MCF 10A (cell line): ENCODE measurements around the gene SORBS2. TPM values are rescaled to one million over a fixed set of nuclear protein-coding genes. Genes with fewer than 3 reads are reported as not detected.

Source experiments
- BruUV-seq: library from RNA; stranded (reverse); fragments of 400-500 nt; replicated peaks from 2 replicates; lab custom pipeline; 2021; lab: Mats Ljungman, UMichigan
- CTCF ChIA-PET: fragments of 300-600 bp; sonication (Branson Sonifier 250); formaldehyde crosslinking; extraction: SDS; loops from one replicate; lab custom pipeline; 2021; ENCODE audit warnings: antibody characterized with exemption, inconsistent platforms; lab: Yijun Ruan, JAX
- POLR2A ChIA-PET: fragments of 300-600, 350-650 bp; sonication (Branson Sonifier 250); formaldehyde crosslinking; extraction: SDS; loops from one replicate; lab custom pipeline; 2020; ENCODE audit warnings: antibody characterized with exemption, inconsistent platforms; lab: Yijun Ruan, JAX
- DNase-seq: peaks from one replicate; pipeline ENCODE4 v3.0.0-alpha.2; 2018; ENCODE audit not compliant: unreplicated experiment
- H3K27ac Mint-ChIP-seq: one replicate; pipeline ENCODE4 v1.8.0; 2022; ENCODE audit warnings: mild to moderate bottlenecking, low read depth, mixed read lengths; ENCODE audit not compliant: unreplicated experiment
- H3K27me3 Mint-ChIP-seq: one replicate; pipeline ENCODE4 v1.8.0; 2022; ENCODE audit warnings: mixed read lengths; ENCODE audit not compliant: insufficient read depth, unreplicated experiment
- H3K36me3 Mint-ChIP-seq: one replicate; pipeline ENCODE4 v1.8.0; 2022; ENCODE audit warnings: mild to moderate bottlenecking, moderate library complexity, mixed read lengths; ENCODE audit not compliant: insufficient read depth, unreplicated experiment
- H3K4me1 Mint-ChIP-seq: one replicate; pipeline ENCODE4 v1.8.0; 2022; ENCODE audit warnings: mixed read lengths; ENCODE audit not compliant: insufficient read depth, unreplicated experiment
- H3K4me3 Mint-ChIP-seq: one replicate; pipeline ENCODE4 v1.8.0; 2022; ENCODE audit warnings: mild to moderate bottlenecking, moderate library complexity, mixed read lengths; ENCODE audit not compliant: unreplicated experiment
- H3K9me3 Mint-ChIP-seq: one replicate; pipeline ENCODE4 v1.8.0; 2022; ENCODE audit warnings: mixed read lengths; ENCODE audit not compliant: unreplicated experiment
- CTCF ChIP-seq: fragments of 200-600 bp; IDR thresholded peaks from one replicate; pipeline ENCODE4 v1.8.0; 2022; ENCODE audit warnings: antibody characterized with exemption, mild to moderate bottlenecking; ENCODE audit not compliant: unreplicated experiment
- intact Hi-C: fragments of 100-400 bp; cut with micrococcal nuclease; formaldehyde crosslinking; loops from 2 replicates; pipeline ENCODE4 v1.14.1; 2022
- total RNA-seq: library from RNA; stranded (reverse); gene quantifications from 2 replicates; pipeline ENCODE4 v1.2.3, GENCODE V29; 2022

The SORBS2 gene
- total RNA-seq, 1 experiment from 2014 or later: 19.3 TPM

DNA sequence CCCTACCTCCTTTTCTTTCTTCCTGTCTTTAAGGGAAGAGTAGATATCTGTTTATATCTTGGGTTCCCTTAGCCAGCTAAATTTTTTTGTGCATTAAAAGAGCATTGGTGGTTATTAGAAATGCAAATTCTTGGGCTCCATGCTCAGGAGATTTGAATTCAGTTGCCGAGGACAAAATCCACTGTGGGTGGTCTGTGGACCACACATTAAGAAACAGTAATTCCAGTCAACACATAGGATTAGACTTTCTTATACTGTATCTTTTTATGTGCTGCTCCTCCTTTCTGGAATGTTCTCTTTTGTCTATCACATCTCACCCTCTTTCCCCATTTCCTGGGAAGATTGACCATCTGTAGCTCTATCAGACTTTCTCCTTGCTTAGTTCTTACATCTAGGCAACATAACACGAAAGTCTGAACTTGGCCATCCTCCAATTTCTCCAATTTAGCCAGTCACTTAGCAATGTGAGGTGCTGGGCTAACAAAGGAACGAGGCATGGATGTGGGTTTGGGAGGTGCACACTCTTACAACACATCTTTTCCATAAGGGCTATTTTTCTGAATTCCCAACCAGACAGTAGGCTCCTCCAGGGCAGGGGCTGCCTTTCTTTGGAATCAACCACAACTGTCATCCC, 271.4 kb downstream of the SORBS2 start:
- Mint-ChIP-seq H3K27me3 (peaks cover 8% of the 10 kb centered on the region), H3K36me3 (no peaks in the 10 kb centered on the region), H3K27ac (no peak overlapping the region), H3K4me1 (peaks cover 7% of the 10 kb centered on the region), H3K9me3 (no peaks in the 10 kb centered on the region), H3K4me3 (no peak overlapping the region)
- POLR2A ChIA-PET: no interaction called here
- no TSS peak for BruUV-seq
- intact Hi-C loops: no loop called here
- CTCF ChIA-PET: no interaction called here
- DNase-seq: no peak
- TF ChIP-seq CTCF: no peak

DNA sequence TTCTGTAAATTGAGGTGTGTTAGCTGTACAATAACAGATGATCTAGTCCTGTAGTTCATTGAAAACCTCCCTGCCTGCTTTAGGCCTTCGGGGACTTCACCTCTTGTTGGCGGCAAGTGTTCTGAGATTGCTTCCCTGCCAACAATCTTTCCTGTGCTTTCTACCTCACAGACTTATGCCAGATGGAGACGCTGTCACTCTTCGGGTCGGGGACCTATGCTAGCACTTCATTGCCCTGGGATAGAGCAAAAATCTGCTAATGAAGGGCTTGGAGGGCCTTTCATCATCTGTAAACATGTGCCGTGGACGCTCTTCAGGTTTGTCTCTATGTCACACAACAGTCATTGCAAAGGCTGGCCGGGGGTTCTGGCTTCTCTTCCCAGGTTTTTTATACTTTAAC, 272.0 kb downstream of the SORBS2 start:
- Mint-ChIP-seq H3K9me3 (no peaks in the 10 kb centered on the region), H3K36me3 (no peaks in the 10 kb centered on the region), H3K4me3 (no peak overlapping the region), H3K27me3 (peaks cover 9% of the 10 kb centered on the region), H3K4me1 (peaks cover 7% of the 10 kb centered on the region), H3K27ac (no peak overlapping the region)
- DNase-seq: no peak
- no TSS peak for BruUV-seq
- POLR2A ChIA-PET: no interaction called here
- intact Hi-C loops: no loop called here
- CTCF ChIA-PET: no interaction called here
- TF ChIP-seq CTCF: no peak

DNA sequence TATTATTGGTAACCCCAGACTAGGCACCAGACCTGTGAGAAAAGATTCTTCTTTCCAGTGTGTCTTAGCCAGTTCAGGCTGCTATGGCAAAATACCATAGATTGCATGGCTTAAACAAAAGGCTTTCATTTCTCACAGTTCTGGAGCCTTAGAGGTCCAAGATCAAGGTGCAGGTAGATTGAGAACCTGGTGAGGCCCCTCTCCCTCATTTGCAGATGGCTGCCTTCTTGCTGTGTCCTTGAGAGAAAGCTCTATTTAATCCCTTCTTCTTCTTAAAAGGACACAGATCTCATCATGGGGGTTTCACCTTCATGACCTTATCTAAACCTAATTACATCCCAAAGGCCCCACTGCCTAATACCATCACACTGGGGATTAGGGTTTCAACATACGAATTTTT, 273.2 kb downstream of the SORBS2 start:
- no peak overlapping the region for H3K27ac Mint-ChIP-seq
- H3K27me3 Mint-ChIP-seq: peaks cover 9% of the 10 kb centered on the region
- DNase-seq: no peak
- ChIA-PET CTCF (no interaction called here), POLR2A (no interaction called here)
- H3K36me3 Mint-ChIP-seq: no peaks in the 10 kb centered on the region
- no peak for TF ChIP-seq CTCF
- no TSS peak for BruUV-seq
- H3K4me3 Mint-ChIP-seq: no peak overlapping the region
- intact Hi-C loops: no loop called here
- H3K9me3 Mint-ChIP-seq: no peaks in the 10 kb centered on the region
- peaks cover 7% of the 10 kb centered on the region for H3K4me1 Mint-ChIP-seq

DNA sequence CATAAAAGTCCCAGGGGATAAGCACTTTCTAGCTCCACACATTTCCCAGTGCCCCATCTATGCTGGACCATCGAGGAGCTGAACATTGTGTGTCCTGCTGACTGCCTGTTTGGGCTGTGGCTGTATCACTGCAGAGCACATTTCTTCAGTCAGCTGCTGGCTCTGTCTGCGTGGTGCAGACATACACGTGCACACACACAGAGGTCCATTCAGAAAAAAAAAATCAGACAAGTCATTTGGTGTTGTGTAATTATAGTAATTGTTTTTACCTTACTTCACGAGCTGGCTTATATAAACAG, 275.6 kb downstream of the SORBS2 start:
- intact Hi-C loops: no loop called here
- Mint-ChIP-seq H3K36me3 (peaks cover 5% of the 10 kb centered on the region), H3K4me1 (peaks cover 7% of the 10 kb centered on the region), H3K9me3 (no peaks in the 10 kb centered on the region), H3K4me3 (peak overlapping the region; percentile 74), H3K27ac (no peak overlapping the region), H3K27me3 (peaks cover 9% of the 10 kb centered on the region)
- TF ChIP-seq CTCF: no peak
- no TSS peak for BruUV-seq
- peak; percentile 25 for DNase-seq
- CTCF ChIA-PET: interaction anchor here (0.5 to 0.7 kb wide), 2 partner anchors 9 to 114 kb away, joined by 3 to 4 read pairs; no protein-coding TSS in a partner anchor
- POLR2A ChIA-PET: interaction anchor here (0.7 to 2.1 kb wide), 2 partner anchors 9 to 61 kb away, joined by 3 to 7 read pairs; no protein-coding TSS in a partner anchor
